ENCODE results near the gene FAM222B.
"Not testable (repeated sequence)": the region's sequence is repeated elsewhere in the genome, so short reads cannot be mapped to it uniquely, and the experiment has no call there.

The FAM222B gene

GRCh38 chr17:28746611-28747050 lies 96.0 kb downstream of the FAM222B start:
- peak; percentile 46 for DNase-seq (ENCODE audit: low read depth, low spot score)

DNA sequence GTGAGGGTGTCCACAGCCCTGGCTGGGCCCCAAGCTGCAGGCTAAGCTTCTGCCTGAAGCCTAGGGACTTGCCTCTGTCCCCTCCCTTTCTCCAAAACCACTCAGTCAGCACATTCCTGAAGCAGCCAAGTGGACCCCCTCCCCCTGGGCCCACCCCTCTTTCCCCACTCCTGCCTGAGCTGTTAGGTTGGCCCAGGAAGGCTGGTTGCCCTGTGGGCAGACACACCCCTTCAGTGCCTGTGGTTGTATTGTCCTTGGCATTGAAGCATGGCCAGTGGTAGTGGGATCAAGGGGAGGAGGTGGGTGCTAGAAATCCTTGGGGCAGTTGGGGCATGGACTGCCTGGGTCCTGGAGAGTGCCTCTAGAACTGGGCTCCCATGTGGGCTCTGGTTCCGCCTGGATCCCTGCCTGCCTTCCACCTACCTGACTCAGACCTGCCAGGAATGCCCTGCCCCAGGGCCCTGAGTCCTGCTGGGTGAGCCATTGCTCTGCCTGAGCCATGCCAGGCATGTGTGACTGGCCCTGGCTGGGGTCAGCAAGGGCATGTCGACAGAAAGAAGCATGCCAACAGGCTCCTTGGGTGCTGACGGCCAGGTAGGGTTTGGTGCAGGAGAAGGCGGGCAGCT lies 96.7 kb downstream of the FAM222B start:
- peak; percentile 57 for DNase-seq (ENCODE audit: low read depth, low spot score)

GRCh38 chr17:28744972-28745785 lies 97.4 kb downstream of the FAM222B start:
- DNase-seq (ENCODE audit: low read depth, low spot score) = peak; percentile 68

GRCh38 chr17:28744104-28744971 lies 98.3 kb downstream of the FAM222B start:
- DNase-seq (ENCODE audit: low read depth, low spot score) = peak; percentile 83

DNA sequence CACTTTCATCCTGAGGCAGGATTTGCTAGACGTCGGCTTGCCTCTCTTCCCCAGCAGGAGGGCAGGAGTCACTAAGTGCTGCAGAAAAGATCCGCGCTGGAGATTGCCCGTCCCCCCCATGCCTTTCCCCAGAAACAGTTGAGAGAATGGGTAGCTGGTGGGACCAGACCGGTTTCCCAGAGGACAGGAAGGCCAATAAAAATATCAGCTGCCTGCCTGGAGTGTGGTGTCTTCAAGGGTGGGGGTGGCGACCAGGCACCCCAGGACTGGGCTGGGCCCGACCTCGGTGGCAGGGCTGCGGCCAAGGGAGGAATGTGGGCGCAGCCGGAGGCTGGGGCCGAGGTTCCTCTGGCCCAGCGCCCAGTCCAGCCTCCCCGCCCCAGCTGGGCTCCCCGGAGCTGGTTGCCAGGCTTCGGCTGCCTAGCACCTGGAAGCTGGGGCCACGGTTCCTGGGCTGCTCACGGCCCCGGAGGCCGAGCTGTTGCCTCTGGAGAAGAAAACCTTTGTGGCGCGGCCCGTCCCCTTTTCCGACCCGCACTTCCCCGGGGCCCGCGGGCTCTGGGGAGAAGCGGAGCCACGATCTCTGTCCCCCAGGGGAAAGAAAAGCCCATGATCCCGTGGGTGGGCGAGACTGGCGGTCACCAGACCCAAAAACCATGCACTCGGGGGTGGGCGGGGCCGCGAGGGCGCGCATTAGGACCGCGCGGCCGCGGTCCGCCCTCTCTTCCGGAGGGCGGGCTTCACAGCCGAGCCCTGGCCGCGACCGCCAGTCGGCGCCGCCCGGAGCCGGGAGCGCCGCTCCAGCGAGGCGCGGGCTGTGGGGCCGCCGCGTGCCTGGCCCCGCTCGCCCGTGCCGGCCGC lies 99.1 kb downstream of the FAM222B start, which contains the start of gene TRAF4:
TRAF4 (plus strand) TSS at position 769 of the 861 bp plus-strand sequence. CDS start 102 bp downstream, outside the sequence.
- DNase-seq (ENCODE audit: low read depth, low spot score) = peak; percentile 95

- DNase-seq (ENCODE audit: low read depth, low spot score) = no peak
Observed at GRCh38 chr17:28741358-28742349, 100.9 kb downstream of the FAM222B start.

DNA sequence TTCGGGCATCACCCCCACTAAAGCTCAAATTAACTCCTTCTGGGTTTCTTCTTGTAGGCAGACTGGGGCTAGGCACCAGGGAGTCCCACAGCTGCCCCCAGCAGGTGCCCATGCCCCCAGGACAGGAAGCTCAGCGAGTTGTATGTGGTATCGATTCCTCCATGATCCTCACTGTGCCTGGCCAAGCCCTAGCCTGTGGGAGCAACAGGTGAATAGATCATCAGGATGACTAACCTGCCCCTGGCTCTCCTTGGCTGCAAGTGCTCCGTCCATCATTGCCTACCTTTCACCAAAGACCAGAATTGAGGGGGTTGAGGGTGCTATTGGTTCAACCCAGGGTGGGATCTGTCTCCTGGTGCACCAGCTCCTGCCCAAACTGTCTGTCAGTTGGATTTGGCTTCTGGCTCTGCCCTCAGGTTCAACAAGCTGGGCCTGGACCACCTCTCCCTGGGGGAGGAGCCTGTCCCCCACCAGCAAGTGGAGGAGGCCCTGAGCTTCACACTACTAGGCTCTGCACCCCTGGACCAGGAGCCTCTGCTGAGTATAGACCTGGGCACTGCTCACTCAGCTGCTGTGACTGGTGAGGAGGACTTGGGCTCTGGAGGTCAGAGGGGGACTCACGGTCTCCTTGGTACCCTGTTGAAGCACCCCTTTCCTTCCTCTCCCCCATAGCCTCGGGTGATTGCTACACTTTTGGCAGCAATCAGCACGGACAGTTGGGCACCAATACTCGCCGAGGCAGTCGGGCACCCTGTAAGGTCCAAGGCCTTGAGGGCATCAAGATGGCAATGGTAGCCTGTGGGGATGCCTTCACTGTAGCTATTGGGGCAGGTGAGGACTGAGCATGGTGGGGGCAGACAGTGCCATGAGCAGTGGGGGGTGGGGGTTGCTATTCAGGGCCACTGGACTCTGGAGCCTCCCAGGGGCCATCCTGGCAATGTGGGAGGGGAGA lies 101.9 kb downstream of the FAM222B start:
- no peak for DNase-seq (ENCODE audit: low read depth, low spot score)

DNA sequence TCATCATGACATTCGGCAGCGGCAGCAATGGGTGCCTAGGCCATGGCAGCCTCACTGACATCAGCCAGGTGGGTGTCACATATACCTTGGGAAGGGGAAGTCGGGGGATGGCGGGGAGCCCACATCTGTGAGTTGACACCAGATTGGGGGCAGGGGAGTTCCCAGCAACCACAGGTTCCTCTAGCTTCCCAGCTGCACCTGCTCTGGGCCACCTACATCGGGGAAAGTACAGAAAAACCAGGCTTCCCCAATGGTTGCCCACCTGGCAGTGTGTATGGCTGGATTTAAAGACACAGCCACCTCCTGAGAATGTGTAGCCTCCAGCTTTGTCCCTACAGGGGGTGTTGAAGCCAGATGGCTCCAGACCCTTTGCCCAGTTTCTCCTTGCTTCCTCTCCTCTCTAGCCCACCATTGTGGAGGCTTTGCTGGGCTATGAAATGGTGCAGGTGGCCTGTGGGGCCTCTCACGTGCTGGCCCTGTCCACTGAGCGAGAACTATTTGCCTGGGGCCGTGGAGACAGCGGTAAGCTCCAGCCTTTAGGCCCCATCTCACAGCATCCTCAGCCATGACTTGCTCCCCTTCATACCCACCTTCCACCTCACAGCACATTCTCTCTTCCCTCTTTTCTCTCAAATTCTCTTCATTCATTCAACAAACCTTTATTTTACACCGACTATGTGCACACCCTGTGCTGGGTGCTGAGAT lies 103.8 kb downstream of the FAM222B start:
- DNase-seq (ENCODE audit: low read depth, low spot score) = no peak

DNA sequence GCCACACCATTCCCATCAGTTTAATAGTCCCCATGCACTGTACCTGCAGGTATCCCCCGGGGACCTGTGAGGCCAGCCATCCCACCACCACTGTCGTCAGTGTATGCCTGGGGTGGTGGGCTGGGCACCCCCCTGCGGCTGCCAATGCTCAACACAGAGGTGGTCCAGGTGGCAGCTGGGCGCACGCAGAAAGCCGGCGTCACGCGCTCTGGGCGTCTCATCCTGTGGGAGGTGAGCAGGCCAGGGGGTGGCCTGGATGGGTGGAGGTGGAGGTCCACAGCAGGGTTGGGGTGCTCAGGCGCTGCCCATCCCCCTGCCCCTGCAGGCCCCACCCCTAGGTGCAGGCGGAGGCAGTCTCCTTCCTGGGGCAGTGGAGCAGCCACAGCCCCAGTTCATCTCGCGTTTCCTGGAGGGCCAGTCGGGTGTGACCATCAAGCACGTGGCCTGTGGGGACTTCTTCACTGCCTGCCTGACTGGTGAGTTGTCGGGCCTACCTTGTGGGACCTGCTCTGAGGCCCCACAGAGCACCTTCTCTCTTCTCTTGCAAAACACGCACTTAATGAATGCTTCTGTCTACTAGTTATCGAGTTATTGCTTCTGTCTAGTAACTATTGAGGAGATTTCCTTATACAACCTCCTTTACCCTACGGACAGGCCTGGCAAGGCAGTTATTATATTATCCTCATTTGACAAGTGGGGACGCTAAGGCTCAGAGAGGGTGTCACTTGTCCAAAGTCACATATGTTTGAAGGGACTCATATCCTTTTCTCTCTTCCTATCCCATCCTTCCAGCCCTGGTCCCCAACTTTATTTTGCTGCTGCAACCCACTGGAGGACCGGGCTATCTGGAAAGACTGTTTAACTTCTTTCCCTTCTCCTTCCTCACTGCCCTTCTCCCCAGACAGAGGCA lies 104.6 kb downstream of the FAM222B start:
- no peak for DNase-seq (ENCODE audit: low read depth, low spot score)

DNA sequence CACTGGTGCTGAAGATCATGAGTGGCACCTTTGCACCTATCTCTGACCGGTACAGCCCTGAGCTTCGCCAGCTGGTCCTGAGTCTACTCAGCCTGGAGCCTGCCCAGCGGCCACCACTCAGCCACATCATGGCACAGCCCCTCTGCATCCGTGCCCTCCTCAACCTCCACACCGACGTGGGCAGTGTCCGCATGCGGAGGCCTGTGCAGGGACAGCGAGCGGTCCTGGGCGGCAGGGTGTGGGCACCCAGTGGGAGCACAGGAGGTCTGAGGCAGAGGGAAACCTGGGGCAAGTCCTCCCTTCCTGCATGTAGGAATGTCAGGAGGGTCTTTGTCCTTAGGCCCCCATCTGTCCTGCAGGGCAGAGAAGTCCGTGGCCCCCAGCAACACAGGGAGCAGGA lies 105.3 kb downstream of the FAM222B start:
- DNase-seq (ENCODE audit: low read depth, low spot score) = no peak

GRCh38 chr17:28735913-28736769 lies 106.4 kb downstream of the FAM222B start:
- DNase-seq (ENCODE audit: low read depth, low spot score) = not testable (repeated sequence)

DNA sequence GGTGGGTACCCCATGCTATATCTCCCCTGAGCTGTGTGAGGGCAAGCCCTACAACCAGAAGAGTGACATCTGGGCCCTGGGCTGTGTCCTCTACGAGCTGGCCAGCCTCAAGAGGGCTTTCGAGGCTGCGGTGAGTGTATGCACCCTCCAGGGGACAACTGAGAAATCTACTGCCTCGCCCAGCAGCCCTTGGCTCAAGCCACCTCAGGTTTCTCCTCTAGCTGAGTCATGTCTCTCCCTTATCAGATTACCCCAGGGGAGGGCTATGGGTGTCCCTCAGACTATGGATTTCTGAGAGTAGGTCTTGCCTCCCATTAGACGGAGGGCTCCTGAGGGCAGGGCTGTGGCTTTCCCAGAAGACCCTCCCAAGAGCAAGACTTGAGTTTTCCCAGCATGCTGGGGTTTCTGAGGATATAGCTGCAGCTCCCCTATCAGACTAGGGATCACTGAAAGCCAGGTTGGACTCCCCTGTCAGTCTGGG lies 107.3 kb downstream of the FAM222B start:
- no peak for DNase-seq (ENCODE audit: low read depth, low spot score)

DNA sequence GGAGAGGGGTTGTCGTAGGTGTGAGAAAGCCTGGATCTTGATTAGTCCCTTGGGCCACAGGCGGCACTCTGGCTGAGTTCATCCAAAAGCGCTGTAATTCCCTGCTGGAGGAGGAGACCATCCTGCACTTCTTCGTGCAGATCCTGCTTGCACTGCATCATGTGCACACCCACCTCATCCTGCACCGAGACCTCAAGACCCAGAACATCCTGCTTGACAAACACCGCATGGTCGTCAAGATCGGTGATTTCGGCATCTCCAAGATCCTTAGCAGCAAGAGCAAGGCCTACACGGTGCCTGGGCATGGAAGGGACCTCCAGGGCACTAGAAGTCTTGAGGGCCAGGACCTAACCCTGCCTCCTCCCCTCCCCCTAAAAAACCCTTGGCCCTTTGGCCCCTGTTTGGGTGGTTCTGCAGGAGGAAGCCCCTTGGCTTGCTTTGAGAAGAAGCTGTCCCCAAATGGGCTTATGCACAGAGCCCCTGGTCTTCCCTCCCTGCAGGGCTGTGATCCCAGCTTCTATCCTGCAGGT lies 107.8 kb downstream of the FAM222B start:
- no peak for DNase-seq (ENCODE audit: low read depth, low spot score)

- peak; percentile 53 for DNase-seq (ENCODE audit: low read depth, low spot score)
Observed at GRCh38 chr17:28733346-28733745, 109.2 kb downstream of the FAM222B start.

DNA sequence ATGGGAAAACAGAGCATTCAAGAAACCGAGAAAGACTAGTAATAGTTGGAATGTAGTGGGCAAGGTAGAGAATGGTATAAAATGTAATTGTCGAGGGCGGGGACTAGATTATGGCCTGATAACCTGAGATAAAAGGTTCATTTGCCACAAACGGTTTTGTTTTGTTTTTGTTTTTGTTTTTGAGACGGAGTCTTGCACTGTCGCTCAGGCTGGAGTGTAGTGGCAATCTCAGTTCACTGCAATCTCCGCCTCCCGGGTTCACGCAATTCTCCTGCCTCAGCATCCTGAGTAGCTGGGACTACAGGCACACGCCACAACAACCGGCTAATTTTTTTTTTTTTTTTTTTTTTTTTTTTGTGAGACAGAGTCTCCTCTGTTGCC lies 112.7 kb downstream of the FAM222B start:
- no peak for DNase-seq (ENCODE audit: low read depth, low spot score)

Data from astrocyte of the hippocampus (primary cell).